HUES64 (cell line): ENCODE measurements around the gene GART. TPM values are rescaled to one million over a fixed set of nuclear protein-coding genes. Genes with fewer than 3 reads are reported as not detected.
"Not testable (repeated sequence)": the region's sequence is repeated elsewhere in the genome, so short reads cannot be mapped to it uniquely, and the experiment has no call there.

Source experiments
- H3K27ac ChIP-seq: 2 replicates; pipeline ENCODE4 v1.7.0; 2013; ENCODE audit warnings: low read depth, low read length, inconsistent platforms
- H3K27me3 ChIP-seq: 2 replicates; pipeline ENCODE4 v1.6.1; 2013; ENCODE audit warnings: mild to moderate bottlenecking, low read length; ENCODE audit not compliant: insufficient read depth
- H3K36me3 ChIP-seq: 2 replicates; pipeline ENCODE4 v1.6.1; 2013; ENCODE audit warnings: mild to moderate bottlenecking, low read length; ENCODE audit not compliant: insufficient read depth
- H3K4me1 ChIP-seq: 2 replicates; pipeline ENCODE4 v1.6.1; 2013; ENCODE audit warnings: mild to moderate bottlenecking, low read length, moderate library complexity; ENCODE audit not compliant: insufficient read depth
- H3K4me3 ChIP-seq: 2 replicates; pipeline ENCODE4 v1.5.1; 2013; ENCODE audit warnings: mild to moderate bottlenecking, low read length, moderate library complexity
- H3K9ac ChIP-seq: 2 replicates; pipeline ENCODE4 v1.6.1; 2013; ENCODE audit warnings: mild to moderate bottlenecking, low read depth, low read length
- H3K9me3 ChIP-seq: 2 replicates; pipeline ENCODE4 v1.6.1; 2013; ENCODE audit warnings: low read depth, low read length; ENCODE audit not compliant: insufficient read depth
- WGBS: fragments of 150-250, 120-280 bp; methylation state at CpG from one replicate; pipeline ENCODE4 v1.1.7; 2013; ENCODE audit warnings: missing lambda C conversion rate; 5-methylcytosine and 5-hydroxymethylcytosine counted together
- polyA plus RNA-seq, 2 experiments: library from polyadenylated mRNA; stranded (reverse); fragments of 50-300 nt; gene quantifications; one replicate each; pipeline ENCODE4 v1.2.3, GENCODE V29; 2013

Gene GART
- 99.7 TPM for polyA plus RNA-seq (2013, experiment 1 of 2)
- polyA plus RNA-seq (2013, experiment 2 of 2) = 97.7 TPM

- under 1% methylated on average over 55 of the region's 56 CpGs for WGBS
- H3K9me3 ChIP-seq = no peaks in the 10 kb centered on the region
- H3K27ac ChIP-seq = peak within 1 kb of the TSS; percentile 99
- no peaks in the 10 kb centered on the region for H3K27me3 ChIP-seq
- H3K9ac ChIP-seq = peak within 1 kb of the TSS; percentile 98
- peaks cover 47% of the 10 kb centered on the region for H3K36me3 ChIP-seq
- H3K4me3 ChIP-seq = peak within 1 kb of the TSS; percentile 96
- peaks cover 23% of the 10 kb centered on the region for H3K4me1 ChIP-seq
Observed at GRCh38 chr21:33541756-33542639, at the start of gene GART. TSS of gene GART (minus strand) at chr21:33542117. CDS start at chr21:33539315, 2,802 bp downstream.

GRCh38 chr21:33588485-33589335 lies 46.8 kb upstream of the GART start, which contains the start of gene DONSON:
TSS of gene DONSON (minus strand) at chr21:33588684. CDS start at chr21:33588641, 43 bp downstream.
- Histone ChIP-seq H3K36me3 (peaks cover 25% of the 10 kb centered on the region), H3K27me3 (no peaks in the 10 kb centered on the region), H3K9me3 (no peaks in the 10 kb centered on the region), H3K9ac (peak within 1 kb of the TSS; percentile 93), H3K27ac (peak within 1 kb of the TSS; percentile 82), H3K4me3 (peak within 1 kb of the TSS; percentile 88), H3K4me1 (peaks cover 15% of the 10 kb centered on the region)
- WGBS = 1% methylated on average over 78 of the region's 78 CpGs

- Histone ChIP-seq H3K36me3 (peaks cover 32% of the 10 kb centered on the region), H3K9ac (peak overlapping the region; percentile 93), H3K9me3 (no peaks in the 10 kb centered on the region), H3K4me3 (peak overlapping the region; percentile 88), H3K27me3 (no peaks in the 10 kb centered on the region), H3K27ac (peak overlapping the region; percentile 82), H3K4me1 (peaks cover 15% of the 10 kb centered on the region)
- 2% methylated on average over 57 of the region's 57 CpGs for WGBS
Observed at GRCh38 chr21:33587792-33588484, 46.0 kb upstream of the GART start.

- no peak overlapping the region; the same call in 1 of the 2 replicates for H3K9ac ChIP-seq
- H3K9me3 ChIP-seq = no peaks in the 10 kb centered on the region
- WGBS = 85% methylated on average over 4 of the region's 6 CpGs
- H3K27me3 ChIP-seq = no peaks in the 10 kb centered on the region
- no peak overlapping the region for H3K27ac ChIP-seq
- H3K36me3 ChIP-seq = peaks cover 41% of the 10 kb centered on the region
- H3K4me1 ChIP-seq = peaks cover 15% of the 10 kb centered on the region
- H3K4me3 ChIP-seq = peak overlapping the region; percentile 88
Observed at GRCh38 chr21:33586927-33587326, 45.0 kb upstream of the GART start.

GRCh38 chr21:33584455-33584854 lies 42.5 kb upstream of the GART start:
- H3K27me3 ChIP-seq = no peaks in the 10 kb centered on the region
- peaks cover 61% of the 10 kb centered on the region for H3K36me3 ChIP-seq
- H3K4me1 ChIP-seq = peaks cover 12% of the 10 kb centered on the region
- no peak overlapping the region for H3K9ac ChIP-seq
- H3K9me3 ChIP-seq = no peaks in the 10 kb centered on the region
- no peak overlapping the region for H3K27ac ChIP-seq
- H3K4me3 ChIP-seq = no peak overlapping the region
- WGBS = 98% methylated on average over 3 of the region's 3 CpGs

- Histone ChIP-seq H3K27me3 (no peaks in the 10 kb centered on the region), H3K9me3 (no peaks in the 10 kb centered on the region), H3K27ac (peak overlapping the region; percentile 50; the same call in 1 of the 2 replicates), H3K9ac (no peak overlapping the region), H3K4me1 (no peaks in the 10 kb centered on the region), H3K36me3 (peaks cover 90% of the 10 kb centered on the region), H3K4me3 (no peak overlapping the region)
- WGBS = 94% methylated on average over 7 of the region's 7 CpGs
Observed at GRCh38 chr21:33578959-33579542, 37.1 kb upstream of the GART start.

- no peaks in the 10 kb centered on the region for H3K9me3 ChIP-seq
- H3K4me1 ChIP-seq = no peaks in the 10 kb centered on the region
- H3K27me3 ChIP-seq = no peaks in the 10 kb centered on the region
- 94% methylated on average over 2 of the region's 2 CpGs for WGBS
- H3K27ac ChIP-seq = no peak overlapping the region
- H3K36me3 ChIP-seq = peaks cover 92% of the 10 kb centered on the region
- H3K4me3 ChIP-seq = no peak overlapping the region
- no peak overlapping the region for H3K9ac ChIP-seq
Observed at GRCh38 chr21:33578214-33578613, 36.3 kb upstream of the GART start.

GRCh38 chr21:33576741-33577141 lies 34.8 kb upstream of the GART start:
- H3K9ac ChIP-seq, H3K27ac ChIP-seq, H3K4me3 ChIP-seq, H3K27me3 ChIP-seq, H3K9me3 ChIP-seq, H3K4me1 ChIP-seq: not testable (repeated sequence)
- WGBS = 100% methylated on average over 1 of the region's 2 CpGs
- H3K36me3 ChIP-seq = peaks cover 95% of the 10 kb centered on the region

- Histone ChIP-seq H3K9ac (no peak overlapping the region), H3K4me3 (no peak overlapping the region), H3K9me3 (no peaks in the 10 kb centered on the region), H3K4me1 (no peaks in the 10 kb centered on the region), H3K36me3 (peaks cover 99% of the 10 kb centered on the region), H3K27me3 (no peaks in the 10 kb centered on the region), H3K27ac (no peak overlapping the region)
- 100% methylated on average over 3 of the region's 3 CpGs for WGBS
Observed at GRCh38 chr21:33572350-33572749, 30.4 kb upstream of the GART start.

- peaks cover 99% of the 10 kb centered on the region for H3K36me3 ChIP-seq
- 97% methylated on average over 5 of the region's 5 CpGs for WGBS
Observed at GRCh38 chr21:33569991-33570390, 28.1 kb upstream of the GART start.

More at GRCh38 chr21:33569991-33570390, 28.1 kb upstream of the GART start:
- Histone ChIP-seq H3K9me3 (no peaks in the 10 kb centered on the region), H3K4me1 (no peaks in the 10 kb centered on the region), H3K27me3 (no peaks in the 10 kb centered on the region), H3K27ac (no peak overlapping the region), H3K4me3 (no peak overlapping the region), H3K9ac (no peak overlapping the region)
